HepG2 (cell line): ENCODE data around the gene KRTAP3-3.

Experiments
- CTCF ChIP-seq: sonication (generic); formaldehyde crosslinking; IDR thresholded peaks from 2 replicates; pipeline ENCODE4 v1.5.0; 2020; ENCODE audit warnings: mild to moderate bottlenecking, missing genetic modification reagents, moderate library complexity
- MTA3 ChIP-seq: sonication (generic); formaldehyde crosslinking; IDR thresholded peaks from 2 replicates; pipeline ENCODE4 v1.4.0; 2020; ENCODE audit warnings: missing genetic modification reagents
- MXD4 ChIP-seq: IDR thresholded peaks from 2 replicates; pipeline ENCODE4 v1.6.1; 2016; ENCODE audit warnings: mild to moderate bottlenecking, missing biosample characterization, missing genetic modification reagents
- SETDB1 ChIP-seq: sonication (generic); formaldehyde crosslinking; IDR thresholded peaks from 2 replicates; pipeline ENCODE4 v1.5.1; 2020; ENCODE audit warnings: missing genetic modification reagents, mild to moderate bottlenecking, borderline replicate concordance
- SP1 ChIP-seq, 2 experiments: fragments of 450-650 bp in 1 of 2; sonication (generic) in 1 of 2; formaldehyde crosslinking in 1 of 2; IDR thresholded peaks; 2 replicates each; pipeline versions ENCODE4 v1.4.0 to v1.6.1; 2016 to 2020; ENCODE audit warnings: missing genetic modification reagents in 1 of 2
- USF2 ChIP-seq, 2 experiments: sonication (generic) in 1 of 2; formaldehyde crosslinking in 1 of 2; IDR thresholded peaks; 2 replicates each; pipeline versions ENCODE4 v1.5.1 to v1.6.1; 2011 to 2020; ENCODE audit warnings: borderline replicate concordance in 1 of 2, low read depth in 1 of 2, low read length in 1 of 2, mild to moderate bottlenecking in 1 of 2, missing genetic modification reagents in 1 of 2, moderate library complexity in 1 of 2
- ZBTB20 ChIP-seq: sonication (generic); formaldehyde crosslinking; IDR thresholded peaks from 2 replicates; pipeline ENCODE4 v1.8.1; 2023; ENCODE audit warnings: missing genetic modification reagents, low read depth, mild to moderate bottlenecking, borderline replicate concordance
- ZFP37 ChIP-seq: sonication (generic); formaldehyde crosslinking; IDR thresholded peaks from 2 replicates; pipeline ENCODE4 v1.4.0; 2020; ENCODE audit warnings: missing genetic modification reagents, borderline replicate concordance
- ZNF24 ChIP-seq: fragments of 450-650 bp; IDR thresholded peaks from 2 replicates; pipeline ENCODE4 v1.6.1; 2017; ENCODE audit warnings: antibody characterized with exemption, mild to moderate bottlenecking
- ZNF776 ChIP-seq: sonication (generic); formaldehyde crosslinking; IDR thresholded peaks from 2 replicates; pipeline ENCODE4 v1.4.0; 2020; ENCODE audit warnings: mild to moderate bottlenecking, missing genetic modification reagents
- ZNF777 ChIP-seq: sonication (generic); formaldehyde crosslinking; IDR thresholded peaks from 2 replicates; pipeline ENCODE4 v1.4.0; 2020; ENCODE audit warnings: missing genetic modification reagents
- ZNF816 ChIP-seq: sonication (generic); formaldehyde crosslinking; IDR thresholded peaks from 2 replicates; pipeline ENCODE4 v1.8.0; 2022; ENCODE audit warnings: missing genetic modification reagents, mild to moderate bottlenecking, borderline replicate concordance
- TF ChIP-seq, protein P1 (sequence below): sonication (generic); formaldehyde crosslinking; IDR thresholded peaks from 2 replicates; pipeline ENCODE4 v1.5.0; 2020; ENCODE audit warnings: missing genetic modification reagents

DNA sequence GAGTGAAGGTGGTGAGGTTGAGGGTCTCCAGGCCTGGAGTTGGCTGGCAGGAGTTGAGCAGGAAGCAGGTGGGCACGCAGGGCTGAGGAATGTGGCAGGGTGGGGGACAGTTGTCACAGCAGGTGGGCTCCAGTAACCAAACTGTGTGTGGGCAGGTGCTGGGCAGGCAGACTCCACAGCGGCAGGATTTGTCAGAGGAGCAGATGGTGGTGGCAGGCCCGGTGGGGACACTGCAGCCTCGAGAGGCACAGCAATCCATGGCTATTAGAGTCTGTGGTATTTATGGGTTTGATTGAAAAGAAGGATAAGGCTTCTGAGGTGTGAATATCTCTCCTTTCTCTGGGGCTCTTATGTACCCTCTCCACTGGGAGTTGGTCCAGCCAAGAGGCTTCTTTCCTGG, at the start of gene KRTAP3-3:
- TF ChIP-seq ZNF816 (CRISPR knock-in tag): no peak
- no peak for TF ChIP-seq ZNF776
- no peak for TF ChIP-seq SP1 (IDR thresholded peaks at IDR 0.05)
- TF ChIP-seq SP1 (CRISPR knock-in tag; IDR thresholded peaks at IDR 0.05): no peak
- no peak for TF ChIP-seq MXD4 (CRISPR knock-in tag)
- no peak for TF ChIP-seq USF2 (IDR thresholded peaks at IDR 0.05; ENCODE audit: low read depth, low read length)
- TF ChIP-seq USF2 (CRISPR knock-in tag; IDR thresholded peaks at IDR 0.05; ENCODE audit: borderline replicate concordance): no peak
- TF ChIP-seq, protein P1, sequence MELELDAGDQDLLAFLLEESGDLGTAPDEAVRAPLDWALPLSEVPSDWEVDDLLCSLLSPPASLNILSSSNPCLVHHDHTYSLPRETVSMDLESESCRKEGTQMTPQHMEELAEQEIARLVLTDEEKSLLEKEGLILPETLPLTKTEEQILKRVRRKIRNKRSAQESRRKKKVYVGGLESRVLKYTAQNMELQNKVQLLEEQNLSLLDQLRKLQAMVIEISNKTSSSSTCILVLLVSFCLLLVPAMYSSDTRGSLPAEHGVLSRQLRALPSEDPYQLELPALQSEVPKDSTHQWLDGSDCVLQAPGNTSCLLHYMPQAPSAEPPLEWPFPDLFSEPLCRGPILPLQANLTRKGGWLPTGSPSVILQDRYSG: no peak
- no peak for TF ChIP-seq ZBTB20
- TF ChIP-seq CTCF: no peak
- TF ChIP-seq ZNF777 (CRISPR knock-in tag): no peak
- TF ChIP-seq SETDB1 (CRISPR knock-in tag): no peak
- TF ChIP-seq ZNF24: no peak
- no peak for TF ChIP-seq MTA3
- TF ChIP-seq ZFP37: no peak
